Measurements from ENCODE around the gene CLIC3. TPM values are rescaled to one million over a fixed set of nuclear protein-coding genes. Genes with fewer than 3 reads are reported as not detected.

CLIC3 gene
- total RNA-seq, 1 donor from 2014 or later, result 0.39 TPM

GRCh38 chr9:136951541-136952320 is 44.6 kb downstream of the CLIC3 start, which contains the start of gene LCN12:
Gene LCN12 (plus strand): TSS chr9:136952273. CDS start chr9:136952328, 55 bp downstream.
- Histone ChIP-seq H2AFZ (ENCODE audit: low read depth, low read length) (no peak within 1 kb of the TSS), H3K4me1 (ENCODE audit: insufficient read depth, low read length) (peaks cover 7% of the 10 kb centered on the region), H3K27ac (ENCODE audit: low read depth, low read length) (no peak within 1 kb of the TSS), H3K9ac (ENCODE audit: low read length) (no peak within 1 kb of the TSS), H3K9me3 (ENCODE audit: insufficient read depth, low read depth, low read length) (no peaks in the 10 kb centered on the region), H4K20me1 (ENCODE audit: insufficient read depth, low read length) (no peaks in the 10 kb centered on the region), H3K4me3 (ENCODE audit: insufficient read depth, low read depth, low read length) (no peak within 1 kb of the TSS), H3K79me2 (ENCODE audit: insufficient read depth, low read length) (no peaks in the 10 kb centered on the region), H3K4me2 (ENCODE audit: low read length) (no peak within 1 kb of the TSS), H3K36me3 (ENCODE audit: insufficient read depth, low read length) (no peaks in the 10 kb centered on the region), H3K27me3 (ENCODE audit: insufficient read depth, low read length) (no peaks in the 10 kb centered on the region)
- Mint-ChIP-seq H3K4me3 (ENCODE audit: unreplicated experiment) (no peak within 1 kb of the TSS), H3K27me3 (ENCODE audit: low read depth, unreplicated experiment) (peaks cover 10% of the 10 kb centered on the region), H3K4me1 (ENCODE audit: low read depth, unreplicated experiment) (no peaks in the 10 kb centered on the region), H3K27ac (ENCODE audit: unreplicated experiment) (no peak within 1 kb of the TSS), H3K9me3 (ENCODE audit: unreplicated experiment) (peaks cover 3% of the 10 kb centered on the region), H3K36me3 (ENCODE audit: low read depth, unreplicated experiment) (no peaks in the 10 kb centered on the region)
- FAIRE-seq (no peak), DNase-seq (ENCODE audit: low read depth) (no peak)
- TF ChIP-seq EZH2 (IDR thresholded peaks at IDR 0.05; ENCODE audit: insufficient read depth, low read length), result no peak
- TF ChIP-seq CTCF (IDR thresholded peaks at IDR 0.05; ENCODE audit: insufficient read depth, low read depth, low read length), result no peak

- peak overlapping the region; percentile 72 for H3K9ac ChIP-seq (ENCODE audit: low read length)
- no peaks in the 10 kb centered on the region for H3K9me3 Mint-ChIP-seq (ENCODE audit: unreplicated experiment)
- no peaks in the 10 kb centered on the region for H4K20me1 ChIP-seq (ENCODE audit: insufficient read depth, low read length)
- no peak overlapping the region for H3K27ac ChIP-seq (ENCODE audit: low read depth, low read length)
- no peak overlapping the region for H3K27ac Mint-ChIP-seq (ENCODE audit: unreplicated experiment)
- no peaks in the 10 kb centered on the region for H3K36me3 Mint-ChIP-seq (ENCODE audit: low read depth, unreplicated experiment)
- H3K4me3 Mint-ChIP-seq (ENCODE audit: unreplicated experiment), result peak overlapping the region; percentile 40
- no peak for FAIRE-seq
- TF ChIP-seq CTCF (IDR thresholded peaks at IDR 0.05; ENCODE audit: insufficient read depth, low read depth, low read length) (no peak), EZH2 (IDR thresholded peaks at IDR 0.05; ENCODE audit: insufficient read depth, low read length) (no peak)
- no peak for DNase-seq (ENCODE audit: low read depth)
- H3K4me1 ChIP-seq (ENCODE audit: insufficient read depth, low read length), result peaks cover 7% of the 10 kb centered on the region
- no peaks in the 10 kb centered on the region for H3K9me3 ChIP-seq (ENCODE audit: insufficient read depth, low read depth, low read length)
- H3K79me2 ChIP-seq (ENCODE audit: insufficient read depth, low read length), result no peaks in the 10 kb centered on the region
- H3K36me3 ChIP-seq (ENCODE audit: insufficient read depth, low read length), result no peaks in the 10 kb centered on the region
- H3K27me3 Mint-ChIP-seq (ENCODE audit: low read depth, unreplicated experiment), result peaks cover 7% of the 10 kb centered on the region
- H3K4me3 ChIP-seq (ENCODE audit: insufficient read depth, low read depth, low read length), result no peak overlapping the region
- peak overlapping the region; percentile 98 for H2AFZ ChIP-seq (ENCODE audit: low read depth, low read length)
- peak overlapping the region; percentile 93 for H3K4me2 ChIP-seq (ENCODE audit: low read length)
- no peaks in the 10 kb centered on the region for H3K4me1 Mint-ChIP-seq (ENCODE audit: low read depth, unreplicated experiment)
- no peaks in the 10 kb centered on the region for H3K27me3 ChIP-seq (ENCODE audit: insufficient read depth, low read length)
Measured at GRCh38 chr9:136950656-136951276, 45.6 kb downstream of the CLIC3 start.
